Measurements from ENCODE around the gene RNF152.

The RNF152 gene

DNA sequence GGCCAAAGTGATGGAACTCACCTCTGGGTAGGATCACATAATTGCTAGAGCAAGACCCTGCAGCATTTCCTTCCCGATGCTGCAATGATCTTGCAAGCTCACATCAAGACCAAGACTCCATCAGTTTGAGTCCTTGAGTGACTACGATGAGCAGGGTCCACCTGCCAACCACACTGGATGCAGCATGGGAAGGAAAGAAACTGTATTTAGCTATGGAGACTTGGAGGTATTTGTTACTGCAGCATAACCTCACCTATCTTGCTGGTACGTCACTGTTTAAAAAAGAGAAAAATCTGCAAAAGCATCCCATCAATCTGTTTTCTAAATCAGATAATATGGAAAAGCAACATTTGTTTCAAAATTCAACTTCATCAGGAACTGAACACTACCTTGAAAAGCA is 2.5 kb downstream of the RNF152 start:
- no peaks in the 10 kb centered on the region for H3K9me3 ChIP-seq (ENCODE audit: low read length)
- H3K27me3 ChIP-seq (ENCODE audit: insufficient read depth, low read length) = no peaks in the 10 kb centered on the region

DNA sequence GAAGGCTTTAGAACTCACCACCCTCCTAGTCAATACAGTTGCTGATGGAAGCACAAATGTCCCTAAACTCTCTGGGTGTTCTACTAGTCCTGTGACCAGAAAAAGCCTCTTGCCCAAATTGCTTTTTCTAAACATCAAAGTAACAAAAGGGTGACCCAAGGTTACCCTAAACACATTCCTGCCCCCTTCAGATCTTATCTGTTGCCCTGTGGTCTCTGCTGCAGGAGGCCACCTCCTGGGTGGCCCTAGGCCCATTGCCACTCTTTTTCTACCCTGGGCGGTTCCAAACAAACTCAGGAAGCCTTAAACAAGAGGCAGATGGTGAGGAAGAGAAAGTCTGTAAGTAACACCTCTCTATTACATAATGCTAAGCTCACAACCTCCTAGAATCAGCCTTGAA is 3.3 kb downstream of the RNF152 start:
- peaks cover 25% of the 10 kb centered on the region for H3K36me3 ChIP-seq (ENCODE audit: insufficient read depth, low read length)
- peaks cover 14% of the 10 kb centered on the region for H3K4me1 ChIP-seq (ENCODE audit: insufficient read depth, low read length)
- H3K27me3 ChIP-seq (ENCODE audit: insufficient read depth, low read length) = no peaks in the 10 kb centered on the region
- H3K4me3 ChIP-seq (ENCODE audit: low read length) = no peak overlapping the region
- no peaks in the 10 kb centered on the region for H3K9me3 ChIP-seq (ENCODE audit: low read length)
- no peak overlapping the region for H2AFZ ChIP-seq (ENCODE audit: low read depth, low read length)

More for the DNA sequence above, 2.5 kb downstream of the RNF152 start:
- Histone ChIP-seq H3K4me3 (ENCODE audit: low read length) (no peak overlapping the region), H3K4me1 (ENCODE audit: insufficient read depth, low read length) (peaks cover 14% of the 10 kb centered on the region), H3K36me3 (ENCODE audit: insufficient read depth, low read length) (peaks cover 25% of the 10 kb centered on the region), H2AFZ (ENCODE audit: low read depth, low read length) (no peak overlapping the region)

DNA sequence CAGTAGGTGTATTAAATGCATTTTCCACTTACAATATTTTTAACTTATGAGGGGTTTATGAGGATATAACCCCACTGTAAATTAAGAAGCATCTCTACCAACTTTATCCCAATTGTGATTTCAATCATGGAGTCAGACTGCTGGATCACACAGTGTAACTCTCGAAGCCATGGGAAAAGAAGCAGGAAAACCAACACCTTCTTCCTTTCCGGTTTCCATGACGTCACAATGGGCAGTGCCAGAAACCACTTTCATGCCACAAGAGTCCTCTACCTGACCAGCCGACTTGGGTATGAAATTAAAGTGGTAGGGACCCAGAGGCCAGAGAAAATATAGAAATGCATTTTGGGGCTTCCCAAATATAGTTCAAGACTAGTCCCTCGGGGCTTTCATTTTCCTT is 4.2 kb downstream of the RNF152 start:
- Histone ChIP-seq H3K4me1 (ENCODE audit: insufficient read depth, low read length) (peaks cover 14% of the 10 kb centered on the region), H3K9me3 (ENCODE audit: low read length) (no peaks in the 10 kb centered on the region), H2AFZ (ENCODE audit: low read depth, low read length) (no peak overlapping the region), H3K27me3 (ENCODE audit: insufficient read depth, low read length) (no peaks in the 10 kb centered on the region), H3K36me3 (ENCODE audit: insufficient read depth, low read length) (peaks cover 29% of the 10 kb centered on the region), H3K4me3 (ENCODE audit: low read length) (no peak overlapping the region)

DNA sequence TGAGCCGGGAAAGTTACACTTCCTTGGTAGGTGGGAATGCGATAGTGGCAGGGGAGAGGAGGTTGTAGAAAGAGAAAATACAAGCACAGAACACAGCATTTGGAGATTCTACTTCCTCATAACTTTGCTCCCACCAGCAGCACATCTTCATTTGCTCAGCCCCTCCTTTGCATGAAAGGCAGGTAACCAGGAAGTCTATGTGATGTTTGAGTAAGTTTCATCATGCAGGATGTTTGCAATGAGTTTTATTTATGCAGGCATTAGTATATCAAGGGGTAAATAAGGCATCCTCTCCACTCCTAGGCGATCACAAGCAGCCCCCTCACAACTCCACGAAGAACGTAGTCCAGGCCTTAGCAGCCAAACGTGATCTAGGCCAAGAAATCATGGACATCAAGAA is 5.0 kb downstream of the RNF152 start:
- Histone ChIP-seq H3K36me3 (ENCODE audit: insufficient read depth, low read length) (peaks cover 29% of the 10 kb centered on the region), H2AFZ (ENCODE audit: low read depth, low read length) (no peak overlapping the region), H3K4me3 (ENCODE audit: low read length) (no peak overlapping the region), H3K9me3 (ENCODE audit: low read length) (no peaks in the 10 kb centered on the region), H3K4me1 (ENCODE audit: insufficient read depth, low read length) (peaks cover 14% of the 10 kb centered on the region), H3K27me3 (ENCODE audit: insufficient read depth, low read length) (no peaks in the 10 kb centered on the region)

DNA sequence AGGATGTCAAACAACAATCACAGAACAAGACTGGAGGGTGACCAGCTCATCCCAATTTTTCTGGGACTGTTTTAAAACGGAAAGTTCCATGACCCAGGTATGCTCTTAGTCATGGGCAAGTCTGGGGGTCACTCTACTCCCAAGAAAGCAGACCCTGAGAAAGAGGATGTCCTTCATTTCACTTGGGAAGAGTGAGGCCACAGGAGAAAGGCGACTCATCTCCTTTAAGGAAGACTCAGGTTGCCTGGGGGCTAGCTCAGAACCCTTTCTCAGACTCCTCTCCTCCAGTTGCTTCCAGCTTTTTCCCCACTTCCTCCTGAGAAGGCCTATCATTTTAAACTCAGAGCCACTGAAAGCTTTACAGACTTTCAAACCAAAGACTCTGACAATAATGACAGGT is 9.3 kb downstream of the RNF152 start:
- no peaks in the 10 kb centered on the region for H3K4me1 ChIP-seq (ENCODE audit: insufficient read depth, low read length)
- H3K4me3 ChIP-seq (ENCODE audit: low read length) = no peak overlapping the region
- peaks cover 11% of the 10 kb centered on the region for H3K36me3 ChIP-seq (ENCODE audit: insufficient read depth, low read length)
- no peaks in the 10 kb centered on the region for H3K27me3 ChIP-seq (ENCODE audit: insufficient read depth, low read length)
- H2AFZ ChIP-seq (ENCODE audit: low read depth, low read length) = no peak overlapping the region
- no peaks in the 10 kb centered on the region for H3K9me3 ChIP-seq (ENCODE audit: low read length)

DNA sequence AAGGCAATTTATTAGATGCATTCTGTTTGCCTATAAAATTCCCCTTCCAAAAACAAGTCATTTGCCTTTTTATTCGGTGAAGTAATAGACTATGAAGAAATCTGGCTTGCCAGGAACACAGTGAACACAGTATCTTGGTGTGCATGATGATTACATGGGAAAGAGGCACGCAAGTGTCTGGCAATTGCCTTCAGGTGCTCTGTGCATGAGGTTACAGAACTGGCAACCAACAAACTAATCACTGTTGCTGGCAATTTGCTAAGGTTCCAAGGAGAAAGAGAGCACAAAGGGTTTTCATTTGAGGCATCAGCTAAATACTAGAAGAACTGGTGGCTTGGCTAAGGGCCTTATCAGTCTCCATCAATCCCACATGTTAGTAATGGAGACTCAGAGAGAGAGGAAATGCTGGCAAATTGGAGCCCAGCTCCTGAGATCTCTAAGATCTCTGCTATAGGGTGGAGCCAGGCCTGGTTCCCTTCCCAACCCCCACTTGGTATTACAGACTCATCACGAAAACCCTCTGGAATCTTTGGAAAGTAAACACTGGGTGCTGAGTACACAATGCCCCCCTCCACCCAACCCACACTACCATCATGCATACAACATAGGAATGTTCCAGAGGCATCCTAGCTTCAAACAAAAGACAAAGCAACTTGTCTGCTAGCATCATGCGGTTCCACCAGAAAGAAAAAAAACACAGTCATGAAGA is 10.4 kb downstream of the RNF152 start:
- H3K27me3 ChIP-seq (ENCODE audit: insufficient read depth, low read length) = no peaks in the 10 kb centered on the region
- H3K4me3 ChIP-seq (ENCODE audit: low read length) = no peak overlapping the region
- peaks cover 4% of the 10 kb centered on the region for H3K4me1 ChIP-seq (ENCODE audit: insufficient read depth, low read length)
- H2AFZ ChIP-seq (ENCODE audit: low read depth, low read length) = no peak overlapping the region
- H3K36me3 ChIP-seq (ENCODE audit: insufficient read depth, low read length) = peaks cover 4% of the 10 kb centered on the region
- H3K9me3 ChIP-seq (ENCODE audit: low read length) = no peaks in the 10 kb centered on the region

DNA sequence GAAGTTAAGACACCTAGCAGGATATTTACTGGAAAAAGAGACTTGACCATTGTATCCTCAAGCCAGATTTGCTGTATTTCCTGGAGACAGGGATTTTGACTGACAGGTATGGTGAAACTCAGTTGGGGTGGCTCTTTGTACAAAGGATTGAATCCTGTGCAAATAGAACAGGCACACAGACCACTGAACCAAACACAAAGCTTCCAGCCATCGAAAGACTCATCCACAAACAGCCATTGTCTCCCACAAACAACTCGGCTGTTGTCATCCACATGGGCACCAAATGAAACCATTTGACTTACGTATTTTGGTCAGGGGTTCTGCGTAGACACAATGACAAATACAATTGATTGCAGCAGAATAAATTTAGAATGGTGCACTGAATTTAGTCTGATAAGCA is 15.9 kb downstream of the RNF152 start:
- Histone ChIP-seq H3K4me1 (ENCODE audit: insufficient read depth, low read length) (peaks cover 16% of the 10 kb centered on the region), H3K4me3 (ENCODE audit: low read length) (no peak overlapping the region), H3K36me3 (ENCODE audit: insufficient read depth, low read length) (no peaks in the 10 kb centered on the region), H2AFZ (ENCODE audit: low read depth, low read length) (no peak overlapping the region), H3K27me3 (ENCODE audit: insufficient read depth, low read length) (no peaks in the 10 kb centered on the region), H3K9me3 (ENCODE audit: low read length) (no peaks in the 10 kb centered on the region)

DNA sequence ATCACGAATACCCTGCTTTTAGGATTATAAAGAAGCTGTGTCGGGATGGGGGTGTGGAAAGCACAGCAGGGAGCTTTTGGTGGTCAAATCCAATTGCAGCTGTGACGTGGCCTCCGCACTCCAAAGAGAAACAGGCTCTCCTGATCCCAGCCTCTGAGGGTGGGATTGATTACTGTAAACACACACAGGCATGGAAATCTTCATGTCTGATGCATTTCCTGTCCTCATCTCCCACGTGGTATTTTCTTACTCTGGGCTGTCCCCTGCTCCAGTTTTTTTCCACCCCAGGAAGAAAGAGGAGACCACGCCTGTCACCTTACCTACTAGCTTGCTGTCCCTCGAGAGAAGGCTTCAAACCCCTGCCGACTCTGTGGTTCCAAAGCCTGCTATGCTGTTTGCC is 22.7 kb downstream of the RNF152 start:
- peaks cover 3% of the 10 kb centered on the region for H3K9me3 ChIP-seq (ENCODE audit: low read length)
- H3K4me3 ChIP-seq (ENCODE audit: low read length) = no peak overlapping the region
- peaks cover 6% of the 10 kb centered on the region for H3K36me3 ChIP-seq (ENCODE audit: insufficient read depth, low read length)
- H2AFZ ChIP-seq (ENCODE audit: low read depth, low read length) = no peak overlapping the region
- no peaks in the 10 kb centered on the region for H3K4me1 ChIP-seq (ENCODE audit: insufficient read depth, low read length)
- no peaks in the 10 kb centered on the region for H3K27me3 ChIP-seq (ENCODE audit: insufficient read depth, low read length)

DNA sequence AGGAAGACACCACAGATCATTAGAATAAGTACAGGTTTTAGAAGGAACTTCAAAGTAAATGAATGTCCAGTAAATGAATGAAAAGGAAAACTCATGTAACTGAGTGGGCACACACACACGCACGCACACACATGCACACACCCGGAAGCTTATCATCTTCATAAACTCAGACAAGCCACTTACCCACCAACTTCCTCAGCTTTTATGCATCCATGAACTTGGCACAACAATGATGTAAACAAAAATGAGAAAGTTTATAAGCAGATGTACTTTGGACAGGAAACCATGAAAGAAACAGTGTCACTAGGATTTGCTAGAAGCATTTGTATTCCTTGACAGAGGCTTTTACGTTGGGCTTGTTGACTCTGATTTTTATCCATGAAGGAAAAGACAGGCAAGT is 23.2 kb downstream of the RNF152 start:
- Histone ChIP-seq H2AFZ (ENCODE audit: low read depth, low read length) (no peak overlapping the region), H3K36me3 (ENCODE audit: insufficient read depth, low read length) (peaks cover 6% of the 10 kb centered on the region), H3K9me3 (ENCODE audit: low read length) (peaks cover 3% of the 10 kb centered on the region), H3K27me3 (ENCODE audit: insufficient read depth, low read length) (no peaks in the 10 kb centered on the region), H3K4me1 (ENCODE audit: insufficient read depth, low read length) (no peaks in the 10 kb centered on the region), H3K4me3 (ENCODE audit: low read length) (no peak overlapping the region)

DNA sequence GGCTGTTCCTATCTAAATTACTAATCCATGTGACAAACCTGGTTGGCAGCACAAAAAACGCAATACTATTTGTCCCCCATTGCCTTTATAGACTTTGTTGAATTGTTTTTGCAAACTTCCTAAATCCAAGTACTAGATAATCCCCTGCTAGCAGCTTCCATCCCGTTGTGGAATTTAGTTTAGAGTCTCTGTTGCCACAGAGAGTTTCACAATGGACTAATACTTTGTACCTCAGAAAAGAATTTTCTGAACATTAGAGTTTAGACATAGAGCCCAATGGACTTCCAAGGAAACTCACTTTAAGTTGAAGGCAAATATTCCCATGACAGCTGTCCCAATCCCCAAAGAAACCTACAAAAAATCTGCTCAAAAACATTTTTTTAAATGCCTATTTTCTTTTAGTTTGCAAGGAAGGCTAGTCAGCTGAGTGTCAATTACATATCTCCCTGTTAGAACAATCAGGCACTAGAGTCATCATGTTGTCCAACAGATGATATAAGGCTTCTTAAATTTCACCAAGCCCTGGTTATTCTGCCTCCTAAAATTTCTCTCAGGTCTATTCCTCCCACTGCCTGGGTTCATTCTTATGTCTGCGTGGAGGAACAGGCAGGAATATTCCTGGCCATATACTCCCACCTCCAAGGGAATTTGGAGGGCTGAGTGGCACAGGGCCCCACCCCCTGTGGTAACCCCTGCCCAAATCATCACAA is 27.2 kb downstream of the RNF152 start:
- peaks cover 10% of the 10 kb centered on the region for H3K36me3 ChIP-seq (ENCODE audit: insufficient read depth, low read length)
- H3K9me3 ChIP-seq (ENCODE audit: low read length) = peaks cover 6% of the 10 kb centered on the region
- H3K4me3 ChIP-seq (ENCODE audit: low read length) = no peak overlapping the region
- H3K27me3 ChIP-seq (ENCODE audit: insufficient read depth, low read length) = no peaks in the 10 kb centered on the region
- no peak overlapping the region for H2AFZ ChIP-seq (ENCODE audit: low read depth, low read length)
- no peaks in the 10 kb centered on the region for H3K4me1 ChIP-seq (ENCODE audit: insufficient read depth, low read length)

DNA sequence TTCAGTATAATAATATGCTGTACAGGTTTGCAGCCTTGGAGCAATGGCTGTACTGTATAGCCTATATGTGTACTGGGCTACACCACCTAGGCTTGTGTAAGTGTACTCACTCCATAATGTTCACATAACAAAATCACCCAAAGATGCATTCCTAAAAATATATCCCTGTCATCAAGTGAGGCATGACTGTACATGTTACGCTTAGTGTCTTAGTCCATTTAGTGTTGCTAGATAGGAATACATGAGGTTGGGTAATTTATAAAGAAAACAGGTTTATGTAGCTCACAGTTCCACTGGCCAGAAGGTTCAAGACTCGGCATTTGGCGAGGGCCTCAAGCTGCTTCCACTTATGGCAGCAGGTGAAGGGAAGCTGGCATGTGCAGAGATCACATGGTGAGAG is 31.4 kb downstream of the RNF152 start:
- Histone ChIP-seq H2AFZ (ENCODE audit: low read depth, low read length) (no peak overlapping the region), H3K4me3 (ENCODE audit: low read length) (no peak overlapping the region), H3K36me3 (ENCODE audit: insufficient read depth, low read length) (peaks cover 11% of the 10 kb centered on the region), H3K27me3 (ENCODE audit: insufficient read depth, low read length) (no peaks in the 10 kb centered on the region), H3K4me1 (ENCODE audit: insufficient read depth, low read length) (no peaks in the 10 kb centered on the region), H3K9me3 (ENCODE audit: low read length) (peaks cover 12% of the 10 kb centered on the region)

DNA sequence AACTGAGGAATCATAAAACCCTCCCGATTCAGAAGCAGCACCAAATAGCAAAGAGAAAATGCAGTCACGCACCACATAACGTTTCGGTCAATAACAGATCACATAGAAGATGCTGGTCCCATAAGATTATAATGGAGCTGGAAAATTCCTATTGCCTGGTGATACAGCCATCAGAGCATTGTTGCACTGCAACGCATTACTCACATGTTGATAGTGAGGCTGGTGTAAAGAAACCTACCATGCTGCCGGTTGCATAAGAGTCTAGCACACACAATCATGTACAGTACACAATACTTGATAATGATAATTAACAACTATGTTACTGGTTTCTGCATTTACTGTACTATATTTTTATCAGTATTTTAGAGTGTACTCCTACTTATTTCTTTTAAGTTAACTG is 32.5 kb downstream of the RNF152 start:
- Histone ChIP-seq H3K4me3 (ENCODE audit: low read length) (no peak overlapping the region), H3K36me3 (ENCODE audit: insufficient read depth, low read length) (peaks cover 11% of the 10 kb centered on the region), H3K27me3 (ENCODE audit: insufficient read depth, low read length) (no peaks in the 10 kb centered on the region), H3K4me1 (ENCODE audit: insufficient read depth, low read length) (no peaks in the 10 kb centered on the region), H2AFZ (ENCODE audit: low read depth, low read length) (no peak overlapping the region), H3K9me3 (ENCODE audit: low read length) (peaks cover 12% of the 10 kb centered on the region)

DNA sequence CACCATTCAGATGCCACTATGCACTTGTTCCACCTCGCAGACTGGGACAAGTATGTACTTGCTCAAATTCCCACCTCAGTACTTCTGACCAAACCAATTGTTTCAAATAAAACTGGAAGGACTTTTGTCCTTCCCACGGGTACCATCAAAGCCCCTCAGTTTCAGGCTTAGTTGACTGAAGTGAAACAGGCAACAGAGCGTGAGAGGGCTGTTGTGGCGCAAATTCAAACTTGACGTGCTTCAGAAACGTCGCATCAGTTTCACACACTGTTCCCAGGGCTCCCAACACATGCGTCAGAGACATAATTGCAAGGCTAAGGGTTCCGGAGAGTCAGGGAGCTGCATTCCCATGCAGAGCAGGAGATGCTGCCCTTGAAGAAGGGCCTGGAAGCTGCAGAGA is 33.7 kb downstream of the RNF152 start:
- Histone ChIP-seq H3K9me3 (ENCODE audit: low read length) (peaks cover 12% of the 10 kb centered on the region), H3K36me3 (ENCODE audit: insufficient read depth, low read length) (peaks cover 11% of the 10 kb centered on the region), H3K27me3 (ENCODE audit: insufficient read depth, low read length) (no peaks in the 10 kb centered on the region), H2AFZ (ENCODE audit: low read depth, low read length) (no peak overlapping the region), H3K4me3 (ENCODE audit: low read length) (no peak overlapping the region), H3K4me1 (ENCODE audit: insufficient read depth, low read length) (peaks cover 3% of the 10 kb centered on the region)
